ENCODE results near the gene RNU1-3.
"Not testable (repeated sequence)": the region's sequence is repeated elsewhere in the genome, so short reads cannot be mapped to it uniquely, and the experiment has no call there.

The RNU1-3 gene

GRCh38 chr1:16636551-16637195, 30.1 kb downstream of the RNU1-3 start:
- not testable (repeated sequence) for DNase-seq

DNA sequence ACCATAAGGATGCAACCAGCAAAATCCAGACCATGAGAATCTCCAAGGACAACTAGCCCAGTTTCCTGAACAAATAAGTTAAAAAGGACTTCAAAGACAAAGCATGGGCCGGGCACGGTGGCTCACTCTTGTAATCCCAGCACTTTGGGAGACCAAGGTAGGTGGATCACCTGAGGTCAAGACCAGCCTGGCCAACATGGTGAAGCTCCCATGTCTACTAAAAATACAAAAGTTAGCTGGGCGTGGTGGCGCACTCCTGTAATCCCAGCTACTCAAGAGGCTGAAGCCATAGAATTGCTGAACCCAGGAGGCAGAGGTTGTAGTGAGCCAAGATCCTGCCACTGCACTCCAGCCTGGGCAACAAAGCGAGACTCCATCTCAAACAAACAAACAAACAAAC, 30.8 kb downstream of the RNU1-3 start:
- not testable (repeated sequence) for DNase-seq

DNA sequence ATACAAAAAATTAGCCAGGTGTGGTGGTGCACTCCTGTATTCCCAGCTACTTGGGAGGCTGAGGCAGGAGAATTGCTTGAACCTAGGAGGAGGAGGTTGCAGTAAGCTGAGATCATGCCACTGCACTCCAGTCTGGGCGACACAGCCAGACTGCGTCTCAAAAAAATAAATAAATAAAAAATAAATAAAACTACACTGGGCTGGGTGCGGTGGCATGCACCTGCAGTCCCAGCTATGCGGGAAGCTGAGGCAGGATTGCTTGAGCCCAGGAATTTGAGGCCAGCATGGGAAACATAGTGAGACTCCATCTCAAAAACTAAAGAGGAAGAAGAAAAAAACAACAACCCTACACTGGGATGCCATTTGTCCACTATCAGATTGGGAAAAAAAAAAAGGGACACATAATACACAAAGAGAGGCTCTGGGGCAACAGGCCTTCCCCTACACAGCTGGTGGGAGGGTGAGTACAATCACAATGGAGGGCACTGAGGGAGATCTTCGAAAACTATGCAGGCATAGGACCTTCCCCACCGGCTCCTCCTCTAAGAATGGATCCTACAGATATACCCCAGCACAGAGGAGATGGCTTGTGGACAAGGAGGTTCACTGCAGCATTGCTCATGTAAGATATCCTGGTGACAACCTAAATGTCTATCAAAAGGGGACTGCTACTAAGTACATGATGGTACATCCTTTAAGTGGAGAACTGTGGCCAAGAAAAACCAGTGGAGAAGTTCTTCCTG, 33.0 kb downstream of the RNU1-3 start:
- not testable (repeated sequence) for DNase-seq

DNA sequence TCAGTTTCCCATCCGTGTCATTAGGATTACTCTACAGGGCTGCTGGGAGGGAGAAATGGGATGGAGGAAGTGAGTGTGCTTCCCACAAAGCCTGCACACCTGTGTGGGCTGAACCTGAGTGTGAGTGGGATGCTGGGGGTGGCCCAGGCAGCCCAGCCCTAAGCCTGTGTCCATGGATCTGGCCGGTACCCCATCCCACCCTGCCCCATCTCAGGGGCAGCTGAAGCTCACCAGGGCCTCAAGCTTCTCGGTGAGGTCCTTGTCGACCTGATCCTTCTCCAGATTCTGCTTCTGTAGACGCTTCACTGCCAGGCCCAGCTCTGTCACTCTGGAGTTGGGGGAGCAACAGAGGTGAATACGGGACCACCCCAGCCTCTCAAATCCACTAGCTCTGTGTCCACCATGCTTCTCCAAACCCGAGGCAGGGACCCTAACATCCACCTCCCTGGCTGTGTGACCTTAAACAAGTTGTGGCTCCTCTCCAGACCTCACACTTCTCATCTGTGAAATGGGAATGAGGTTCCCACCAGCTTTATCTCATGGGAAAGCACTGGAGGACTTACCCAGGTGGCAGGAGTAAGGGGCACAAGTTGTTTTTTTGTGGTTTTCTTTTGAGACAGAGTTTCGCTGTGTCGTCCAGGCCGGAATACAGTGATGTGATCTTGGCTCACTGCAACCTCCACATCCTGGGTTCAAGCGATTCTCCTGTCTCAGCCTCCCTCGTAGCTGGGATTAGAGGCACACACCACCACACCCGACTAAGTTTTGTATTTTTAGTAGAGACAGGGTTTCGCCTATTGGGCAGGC, 34.5 kb downstream of the RNU1-3 start:
- DNase-seq: not testable (repeated sequence)

GRCh38 chr1:16631248-16632043, 35.3 kb downstream of the RNU1-3 start:
- DNase-seq: no peak

GRCh38 chr1:16630661-16631247, 36.0 kb downstream of the RNU1-3 start:
- DNase-seq: no peak

- DNase-seq: not testable (repeated sequence)
Measured at GRCh38 chr1:16629916-16630530, 36.7 kb downstream of the RNU1-3 start.

- no peak for DNase-seq
Measured at GRCh38 chr1:16628361-16629111, 38.2 kb downstream of the RNU1-3 start.

DNA sequence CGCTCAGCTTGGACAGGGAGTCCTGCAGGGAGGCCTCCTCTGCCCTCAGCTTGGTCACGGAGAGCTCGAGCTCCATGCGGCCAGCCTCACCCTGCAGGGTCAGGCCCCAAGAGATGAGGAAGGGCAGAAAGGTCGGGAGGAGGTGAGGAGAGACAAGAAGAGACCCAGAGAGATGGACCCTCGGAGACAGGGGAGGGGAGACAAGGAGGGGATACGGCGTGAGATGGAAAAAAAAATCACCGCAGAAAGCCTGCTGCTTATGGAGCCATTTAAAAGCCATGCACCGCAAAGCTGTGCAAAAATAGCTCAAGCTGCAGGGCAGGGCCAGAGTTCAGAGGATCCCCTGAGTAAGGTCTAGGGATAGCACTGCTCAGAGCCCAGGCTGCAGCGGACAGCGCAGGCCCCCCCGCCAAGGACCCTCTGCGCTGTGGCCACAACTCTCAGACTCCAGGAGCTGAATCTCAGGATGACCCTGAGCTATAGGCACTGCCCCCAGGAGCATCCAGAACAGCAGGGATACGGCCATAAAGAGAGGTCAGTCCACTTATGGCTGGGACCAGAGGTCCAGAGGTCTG, 40.3 kb downstream of the RNU1-3 start:
- DNase-seq: not testable (repeated sequence)

DNA sequence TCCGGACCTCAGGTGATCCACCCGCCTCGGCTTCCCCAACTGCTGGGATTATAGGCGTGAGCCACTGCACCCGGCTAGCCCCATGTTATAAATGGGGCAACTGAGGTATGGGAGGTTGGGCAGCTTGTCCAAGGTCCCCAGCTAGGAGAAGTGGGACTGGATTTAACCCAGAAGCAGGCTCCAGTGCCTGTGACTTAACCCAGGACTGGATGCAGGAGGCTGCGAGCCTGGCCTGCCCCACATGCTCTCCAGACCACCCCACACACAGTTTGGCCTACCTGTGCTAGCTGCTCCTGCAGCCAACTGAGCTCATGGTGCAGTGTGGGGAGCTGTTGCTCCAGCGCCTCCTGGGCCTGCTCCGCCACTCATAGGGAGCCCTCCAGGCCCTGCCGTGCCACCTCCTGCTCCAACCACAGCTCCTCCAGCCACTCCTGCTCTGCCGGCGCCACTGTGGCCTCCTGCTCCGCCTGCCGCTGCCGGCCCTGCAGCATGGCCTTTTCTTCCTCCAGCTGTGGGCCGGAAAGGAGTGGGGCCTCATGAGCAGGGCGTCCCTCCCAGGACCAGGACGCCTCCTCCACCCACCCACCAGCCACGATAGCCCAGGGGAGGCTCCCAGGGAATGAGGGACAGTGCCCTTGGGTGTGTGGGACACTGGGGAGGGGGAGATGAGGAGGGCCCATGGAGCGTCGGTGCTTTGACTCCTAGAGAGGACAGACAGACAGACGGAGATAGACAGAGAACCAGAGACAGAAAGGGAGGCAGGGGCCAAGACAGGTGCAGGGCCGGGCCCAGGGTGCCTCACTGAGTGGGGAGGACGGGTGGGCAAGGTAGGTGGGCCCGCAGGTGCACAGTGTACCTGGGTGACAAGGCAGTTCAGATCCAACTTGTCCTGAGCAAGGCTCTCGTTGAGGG, 41.0 kb downstream of the RNU1-3 start:
- DNase-seq: no peak

GRCh38 chr1:16623812-16624719, 42.7 kb downstream of the RNU1-3 start:
- not testable (repeated sequence) for DNase-seq

DNA sequence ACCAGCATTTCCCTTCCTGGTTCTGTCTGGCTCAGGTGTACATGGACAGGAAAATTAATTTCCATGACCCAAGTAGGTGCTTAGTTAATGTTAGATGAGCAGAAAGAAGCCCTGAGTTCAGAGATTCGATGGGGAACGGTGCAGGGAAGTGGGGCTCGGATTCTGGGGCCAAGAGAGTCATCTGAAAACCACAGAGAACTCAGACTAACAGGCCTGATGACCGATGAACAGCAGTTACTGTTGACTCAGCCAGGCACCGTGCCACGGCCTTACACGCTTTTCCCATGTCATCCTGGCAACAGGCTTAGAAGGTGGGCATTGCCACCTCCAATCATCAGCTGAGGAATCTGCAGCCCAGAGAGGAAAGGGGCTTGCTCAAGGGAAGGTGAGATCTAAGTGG, 43.4 kb downstream of the RNU1-3 start:
- not testable (repeated sequence) for DNase-seq

DNA sequence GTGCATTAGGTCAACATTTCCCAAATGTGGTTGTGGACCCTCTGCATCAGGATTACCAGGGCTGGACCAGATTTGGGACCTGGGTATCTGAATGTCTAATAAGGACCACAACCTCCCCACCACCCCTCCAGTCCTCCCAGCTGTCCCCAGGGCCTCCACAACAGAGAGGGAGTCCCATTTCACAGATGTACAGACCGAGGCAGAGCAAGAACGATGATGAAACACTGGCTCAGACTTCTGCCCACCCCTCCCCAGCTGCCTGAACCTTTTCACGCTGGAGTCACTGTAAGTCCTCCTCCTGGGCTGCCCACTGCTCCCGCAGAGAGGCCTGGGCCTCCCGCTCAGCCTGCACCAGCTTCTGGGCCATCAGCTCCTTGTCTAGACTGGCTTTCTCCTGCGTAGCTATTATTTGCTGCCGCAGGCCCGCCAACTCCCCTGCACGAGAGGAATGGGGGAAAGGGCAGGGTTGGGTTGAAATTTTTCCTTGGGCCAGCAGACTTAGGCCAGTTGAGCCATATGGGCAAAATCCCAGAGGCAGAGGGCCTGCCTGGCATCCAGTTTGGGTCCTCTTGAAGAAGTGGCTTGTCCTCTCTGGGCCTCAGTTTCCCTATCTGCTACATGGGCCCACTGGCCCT, 45.0 kb downstream of the RNU1-3 start:
- DNase-seq: not testable (repeated sequence)

GRCh38 chr1:16621300-16621658, 45.5 kb downstream of the RNU1-3 start:
- no peak for DNase-seq

GRCh38 chr1:16619803-16620501, 46.8 kb downstream of the RNU1-3 start:
- DNase-seq: not testable (repeated sequence)

GRCh38 chr1:16618719-16619118, 48.0 kb downstream of the RNU1-3 start:
- no peak for DNase-seq

Measured in CD4-positive, alpha-beta T cell treated with Interferon gamma for 1 hour (primary cell).